HG03342 (cell line): ENCODE results near the gene ZNF440.
"Not testable (repeated sequence)": the region's sequence is repeated elsewhere in the genome, so short reads cannot be mapped to it uniquely, and the experiment has no call there.

ENCODE experiments used
- ATAC-seq: cut with Tn5 transposase; IDR thresholded peaks from one replicate; pipeline ENCODE4 v1.9.1; 2021; ENCODE audit warnings: mild to moderate bottlenecking, moderate library complexity; ENCODE audit not compliant: unreplicated experiment

The ZNF440 gene

DNA sequence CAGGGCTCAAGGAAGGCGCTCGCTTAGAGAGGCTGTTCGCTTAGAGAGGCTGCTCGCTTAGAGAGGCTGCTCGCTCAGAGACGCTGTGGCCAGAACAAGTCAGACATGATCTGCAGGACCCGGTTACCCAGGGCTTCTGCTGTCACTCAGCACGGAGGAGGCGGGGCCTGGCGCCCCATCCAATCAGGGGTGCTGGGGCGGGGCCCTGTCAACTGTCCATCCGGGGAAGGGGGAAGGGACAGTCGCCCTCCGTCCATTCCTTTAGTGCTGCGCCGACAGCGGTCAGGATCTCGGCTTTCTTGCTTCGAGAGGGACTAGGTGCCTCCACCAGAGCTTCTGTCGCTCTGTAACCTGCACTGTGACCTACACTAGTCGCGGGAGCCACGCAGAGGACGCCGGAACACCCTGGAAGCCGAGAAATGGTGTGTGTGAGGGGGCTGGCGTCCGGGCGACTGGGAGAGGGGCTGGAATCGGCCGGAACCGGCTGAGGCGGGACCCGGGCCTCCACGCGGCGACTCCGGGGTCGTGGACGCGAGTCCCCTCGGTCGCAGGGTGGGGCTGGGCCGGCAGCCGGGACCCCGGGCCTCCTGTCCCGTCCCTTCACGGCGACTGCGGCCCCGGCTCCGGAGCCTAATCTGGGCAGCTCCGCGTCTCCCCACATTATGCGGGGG, at the start of gene ZNF440:
Gene ZNF440, plus strand, starts transcription at position 245 of the 671 bp plus-strand sequence. Its CDS starts 175 bp downstream, at position 420.
- ATAC-seq = peak; percentile 99

DNA sequence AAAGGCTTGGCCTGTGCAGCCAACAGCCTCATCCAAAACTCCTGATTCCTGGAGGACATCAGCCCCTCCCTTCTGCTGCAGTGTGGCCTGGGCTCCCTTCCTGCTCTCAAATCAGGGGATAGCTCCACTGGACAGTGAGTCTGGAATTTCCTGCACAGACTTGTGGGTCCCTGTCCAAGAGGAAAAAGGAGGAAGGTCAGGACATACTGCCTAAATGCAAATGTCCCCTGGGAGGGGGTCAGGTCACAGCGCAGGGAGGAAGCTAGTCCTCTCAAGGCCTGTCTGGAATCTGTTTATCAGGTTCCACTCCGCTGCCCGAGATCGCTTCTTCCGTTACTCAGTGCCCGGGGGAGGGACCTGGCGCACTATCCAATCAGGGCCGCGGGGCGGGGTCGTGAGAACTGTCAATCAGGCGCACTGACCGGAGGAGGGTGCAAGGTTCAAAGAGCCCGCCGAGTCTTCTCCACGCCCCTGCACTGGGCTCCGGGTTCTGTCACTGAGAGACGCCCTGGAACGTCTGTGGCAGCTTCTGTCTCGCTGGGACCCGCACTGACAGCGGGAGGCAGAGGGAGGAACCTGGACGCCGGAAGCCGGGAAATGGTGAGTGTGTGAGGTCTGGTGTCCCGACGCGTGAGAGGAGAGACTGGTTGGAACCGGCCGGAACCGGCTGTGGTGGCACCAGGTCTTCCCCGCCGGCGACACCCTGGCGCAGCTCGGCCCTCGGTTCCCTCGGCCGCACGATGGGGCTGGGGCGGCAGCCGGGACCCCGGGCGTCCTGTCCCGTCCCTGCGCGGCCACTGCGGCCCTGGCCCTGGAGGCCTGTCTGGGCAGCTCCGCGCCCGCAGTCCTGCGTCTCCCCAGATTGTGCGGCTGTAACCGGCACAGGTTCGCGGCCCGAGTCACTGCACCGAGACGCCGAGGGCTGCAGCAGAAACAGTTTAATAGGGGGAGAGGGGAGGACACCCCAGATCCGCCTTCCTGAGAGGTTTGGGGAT, 47.2 kb upstream of the ZNF440 start, which contains the start of gene ZNF441:
Gene ZNF441, plus strand, starts transcription at position 404 of the 995 bp plus-strand sequence. Its CDS starts 194 bp downstream, at position 598.
- peak; percentile 90 for ATAC-seq

DNA sequence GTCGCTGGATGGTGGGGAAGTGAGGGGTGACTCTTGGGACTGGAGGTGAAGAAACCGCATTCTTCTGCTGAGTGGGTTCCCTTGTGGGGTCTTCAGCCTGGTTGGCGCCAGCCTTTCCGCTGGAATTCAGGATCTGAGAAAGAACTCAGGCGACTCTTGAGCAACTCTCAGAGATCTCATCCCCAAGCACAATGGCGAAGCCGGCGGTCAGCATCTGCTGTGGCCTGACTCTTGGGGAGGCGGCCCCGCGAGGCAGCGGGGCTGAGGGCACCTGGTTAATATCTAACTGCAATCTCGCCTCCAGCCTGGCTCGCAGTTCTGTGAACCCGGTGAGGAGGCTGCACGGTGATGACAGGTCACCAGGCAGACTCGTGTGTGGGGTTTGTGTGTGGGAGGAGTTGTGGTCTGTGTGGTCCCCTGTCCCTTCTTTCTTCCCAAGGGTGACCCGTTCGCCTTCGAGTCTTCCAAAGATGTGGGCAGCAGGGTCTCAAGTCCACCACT, 46.4 kb upstream of the ZNF440 start:
- ATAC-seq = no peak

DNA sequence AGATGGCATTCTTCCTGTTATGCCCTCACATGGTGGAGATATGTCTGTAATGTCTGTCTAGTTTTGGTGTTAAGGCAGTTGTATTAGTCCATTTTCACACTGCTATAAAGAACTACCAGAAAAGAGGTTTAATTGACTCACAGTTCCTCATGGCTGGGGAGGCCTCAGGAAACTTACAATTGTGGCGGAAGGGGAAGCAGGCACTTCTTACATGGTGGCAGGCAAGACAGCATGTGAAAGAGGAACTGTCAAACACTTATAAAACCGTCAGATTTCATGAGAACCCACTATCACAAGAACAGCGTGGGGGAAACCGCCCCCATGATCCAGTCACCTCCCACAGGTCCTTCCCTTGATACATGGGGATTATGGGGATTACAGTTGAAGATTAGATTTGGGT, 44.1 kb upstream of the ZNF440 start:
- ATAC-seq = no peak

DNA sequence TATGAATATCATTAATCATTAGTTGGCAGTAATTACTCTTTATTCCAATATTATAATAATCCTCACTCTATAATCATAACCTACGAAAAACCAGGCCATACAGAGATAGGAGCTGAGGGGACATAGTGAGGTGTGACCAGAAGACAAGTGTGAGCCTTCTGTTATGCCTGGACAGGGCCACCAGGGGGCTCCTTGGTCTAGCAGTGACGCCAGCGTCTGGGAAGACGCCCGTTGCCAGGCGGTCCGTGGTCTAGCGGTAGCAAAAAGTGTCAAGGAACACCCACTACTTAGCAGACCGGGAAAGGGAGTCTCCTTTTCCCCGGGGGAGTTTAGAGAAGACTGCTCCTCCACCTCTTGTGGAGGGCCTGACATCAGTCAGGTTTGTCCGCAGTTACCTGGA, 42.6 kb upstream of the ZNF440 start:
- ATAC-seq = not testable (repeated sequence)

DNA sequence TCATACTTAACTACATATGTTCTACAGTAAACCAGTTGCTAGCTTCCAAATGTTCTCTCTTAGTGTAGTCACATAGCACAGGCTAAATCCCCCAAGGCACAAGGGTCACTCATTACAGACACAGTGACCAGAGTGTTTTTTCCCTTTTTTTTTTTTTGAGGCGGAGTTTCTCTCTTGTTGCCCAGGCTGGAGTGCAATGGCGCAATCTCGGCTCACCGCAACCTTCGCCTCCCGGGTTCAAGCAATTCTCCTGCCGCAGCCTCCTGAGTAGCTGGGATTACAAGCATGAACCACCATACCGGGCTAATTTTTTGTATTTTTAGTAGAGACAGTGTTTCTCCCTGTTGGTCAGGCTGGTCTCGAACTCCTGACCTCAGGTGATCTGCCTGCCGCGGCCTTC, 37.4 kb upstream of the ZNF440 start:
- ATAC-seq = not testable (repeated sequence)

DNA sequence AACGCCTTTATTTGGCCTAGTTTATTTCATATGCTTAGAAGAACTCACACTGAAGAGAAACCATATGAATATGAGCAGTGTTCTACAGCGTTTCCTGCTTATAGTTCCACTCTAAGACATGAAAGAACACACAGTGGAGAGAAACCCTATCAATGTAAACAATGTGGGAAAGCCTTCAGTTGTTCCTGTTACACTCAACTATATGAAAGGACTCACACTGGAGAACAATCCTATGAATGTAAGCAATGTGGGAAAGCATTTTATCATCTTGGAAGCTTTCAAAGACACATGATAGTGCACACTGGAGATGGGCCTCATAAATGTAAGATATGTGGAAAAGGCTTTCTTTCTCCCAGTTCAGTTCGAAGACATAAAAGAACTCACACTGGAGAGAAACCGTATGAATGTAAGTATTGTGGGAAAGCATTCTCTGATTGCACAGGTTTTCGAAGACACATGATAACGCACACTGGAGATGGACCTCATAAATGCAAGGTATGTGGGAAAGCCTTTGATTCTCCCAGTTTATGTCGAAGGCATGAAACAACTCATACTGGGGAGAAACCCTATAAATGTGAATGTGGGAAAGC, 33.5 kb upstream of the ZNF440 start:
- no peak for ATAC-seq

DNA sequence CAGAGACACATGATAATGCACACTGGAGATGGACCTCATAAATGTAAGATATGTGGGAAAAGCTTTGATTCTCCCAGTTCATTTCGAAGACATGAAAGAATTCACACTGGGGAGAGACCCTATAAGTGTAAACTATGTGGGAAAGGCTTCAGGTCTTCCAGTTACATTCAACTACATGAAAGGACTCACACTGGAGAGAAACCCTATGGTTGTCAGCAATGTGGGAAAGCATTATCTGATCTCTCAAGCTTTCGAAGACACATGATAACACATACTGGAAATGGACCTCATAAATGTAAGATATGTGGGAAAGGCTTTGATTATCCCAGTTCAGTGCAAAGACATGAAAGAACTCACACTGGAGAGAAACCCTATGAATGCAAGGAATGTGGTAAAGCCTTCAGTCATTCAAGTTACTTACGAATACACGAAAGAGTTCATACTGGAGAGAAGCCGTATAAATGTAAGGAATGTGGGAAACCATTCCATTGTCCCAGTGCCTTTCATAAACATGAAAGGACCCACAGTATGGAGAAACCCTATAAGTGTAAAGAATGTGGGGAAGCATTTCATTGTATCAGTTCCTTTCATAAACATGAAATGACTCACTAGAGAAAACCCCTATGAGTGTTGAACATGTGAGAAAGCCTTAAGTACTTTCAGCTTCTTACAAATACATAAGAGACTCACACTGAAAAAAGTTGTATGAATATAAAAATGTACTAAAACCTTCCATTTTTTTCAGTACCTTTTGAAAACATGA, 32.6 kb upstream of the ZNF440 start:
- no peak for ATAC-seq

DNA sequence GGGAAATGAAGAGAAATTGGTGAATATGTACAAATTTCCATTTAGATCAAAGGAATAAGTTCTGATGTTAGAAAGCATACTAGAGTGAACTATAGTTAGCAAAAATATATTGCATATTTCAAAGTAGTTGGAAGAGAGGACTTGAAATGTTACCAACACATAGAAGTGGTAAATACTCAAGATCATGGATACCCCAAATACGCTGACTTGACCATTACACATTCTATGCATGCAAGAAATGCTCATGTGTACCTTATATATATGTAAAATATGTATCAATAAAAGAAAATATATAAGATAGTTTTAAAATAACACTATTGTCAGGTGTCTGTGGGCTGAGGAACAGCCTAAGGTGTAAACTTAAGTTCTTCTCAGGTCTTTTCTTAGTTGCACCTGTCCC, 30.3 kb upstream of the ZNF440 start:
- ATAC-seq = no peak

DNA sequence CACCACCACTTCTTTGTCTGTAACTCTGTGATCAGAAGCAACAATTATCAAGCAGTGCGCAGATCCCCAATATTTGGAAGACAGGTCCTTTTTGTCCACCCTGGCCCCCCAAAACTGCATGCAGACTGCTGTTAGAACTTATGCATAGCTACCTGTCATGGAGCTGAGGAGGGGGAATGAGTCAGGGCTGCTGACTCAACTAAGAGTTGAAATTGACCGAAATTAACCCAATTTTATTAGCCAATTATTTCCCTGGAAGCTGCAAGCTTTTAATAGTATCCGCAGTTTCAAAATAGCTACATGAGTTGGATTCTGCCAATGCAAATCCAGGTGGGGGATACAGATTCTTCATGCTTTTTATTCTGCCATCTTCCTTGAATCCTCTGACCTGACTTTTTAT, 29.7 kb upstream of the ZNF440 start:
- ATAC-seq = no peak

DNA sequence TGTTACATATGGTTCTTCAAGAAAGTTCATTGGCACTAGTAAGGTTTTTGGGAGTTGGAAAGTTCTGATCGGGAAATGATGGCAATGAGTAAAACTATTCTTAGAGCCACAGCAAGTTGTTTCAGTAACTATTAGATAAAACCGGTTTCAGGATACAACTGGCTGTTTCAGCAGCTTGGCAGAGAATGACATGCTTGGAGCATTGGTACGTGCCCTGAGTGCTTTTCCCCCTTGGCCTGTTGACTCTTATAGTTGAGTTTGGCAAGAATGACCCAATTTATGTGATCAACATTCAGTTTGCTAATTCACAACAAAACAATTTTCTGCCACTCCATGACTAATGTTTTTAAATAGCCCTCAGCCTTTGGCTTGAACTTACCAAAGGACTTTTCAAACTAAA, 26.5 kb upstream of the ZNF440 start:
- ATAC-seq = no peak

DNA sequence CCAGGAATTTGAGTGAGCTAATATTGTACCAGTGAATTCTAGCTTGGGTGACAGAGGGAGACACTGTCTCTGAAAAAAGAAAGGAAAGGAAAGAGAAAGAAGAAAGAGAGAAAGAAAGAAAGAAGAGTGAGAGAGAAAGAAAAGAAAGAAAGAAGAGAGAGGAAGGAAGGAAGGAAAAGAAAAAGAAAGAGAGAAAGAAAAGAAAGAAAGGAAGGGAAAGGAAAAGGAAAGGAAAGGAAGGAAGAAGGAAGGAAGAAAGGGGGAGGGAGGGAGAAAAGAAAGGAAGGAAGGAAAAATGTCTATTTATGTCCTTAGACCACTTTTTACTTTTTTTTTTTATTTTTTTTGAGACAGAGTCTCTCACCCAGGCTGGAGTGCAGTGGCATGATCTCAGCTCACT, 21.1 kb upstream of the ZNF440 start:
- no peak for ATAC-seq

DNA sequence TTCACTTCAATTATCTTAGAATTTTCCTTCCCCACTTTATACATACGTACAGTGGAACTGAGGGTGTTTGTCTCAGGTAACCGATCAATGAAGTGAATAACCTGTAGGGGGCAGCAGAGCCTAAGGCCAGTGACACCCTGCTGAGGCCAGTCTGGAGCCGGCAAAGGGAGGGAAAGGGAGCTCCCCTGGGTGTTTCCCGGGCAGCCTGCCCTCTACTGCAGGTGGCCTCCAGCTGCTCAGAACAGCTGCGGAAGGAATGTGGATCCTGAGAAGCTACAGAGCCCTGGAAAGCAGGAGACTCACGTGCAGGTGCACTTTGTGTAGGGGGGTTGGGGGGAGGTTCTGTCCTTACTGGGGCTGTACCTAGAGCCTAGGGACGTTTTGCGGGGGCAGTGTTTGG, 16.6 kb upstream of the ZNF440 start:
- peak; percentile 50 for ATAC-seq

DNA sequence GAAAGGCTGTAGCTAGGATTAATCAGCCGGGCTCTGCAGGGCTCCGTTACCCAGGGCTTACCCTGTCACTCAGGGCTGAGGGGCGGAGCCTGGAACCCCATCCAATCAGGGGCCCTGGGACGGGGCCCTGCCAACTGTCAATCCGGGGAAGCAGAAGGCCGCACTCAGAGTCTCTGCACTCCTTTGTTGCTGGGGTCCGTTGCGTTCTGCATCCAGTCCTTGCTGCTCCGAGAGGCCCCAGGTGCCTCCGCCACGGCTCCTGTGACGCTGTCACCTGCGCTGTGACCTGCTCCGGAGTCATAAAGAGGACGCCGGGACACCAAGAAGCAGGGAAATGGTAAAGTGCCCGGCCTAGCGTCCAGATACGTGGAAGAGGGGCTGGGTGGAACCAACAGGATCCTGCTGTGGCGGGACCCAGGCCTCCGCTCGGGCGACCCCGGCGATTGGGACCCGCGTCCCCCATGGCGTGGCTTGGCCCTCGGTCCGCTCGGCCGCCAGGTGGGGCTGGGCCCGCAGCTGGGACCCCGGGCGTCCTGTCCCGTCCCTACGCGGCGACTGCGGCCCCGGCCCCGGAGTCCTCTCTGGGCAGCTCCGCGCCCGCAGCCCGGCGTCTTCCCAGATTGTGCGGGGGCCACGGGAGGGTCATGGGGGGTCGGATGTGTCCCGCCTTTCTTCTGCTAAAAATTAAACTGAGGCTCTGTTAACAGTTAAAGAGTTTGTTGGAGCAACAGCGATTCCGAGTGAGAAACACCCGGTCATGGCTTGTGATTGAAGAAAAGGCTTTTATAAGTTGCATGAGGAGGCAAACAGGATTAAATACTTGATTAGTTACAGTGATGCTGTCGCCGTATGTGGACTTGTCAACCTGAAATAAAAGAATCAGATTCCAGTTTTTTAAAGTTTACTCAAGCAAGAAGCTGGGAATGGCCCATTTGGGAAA, 15.4 kb upstream of the ZNF440 start, which contains the start of gene ZNF491:
Gene ZNF491, plus strand, starts transcription at position 133 of the 940 bp plus-strand sequence. CDS start 7,431 bp downstream, outside the sequence.
- ATAC-seq = peak; percentile 91

DNA sequence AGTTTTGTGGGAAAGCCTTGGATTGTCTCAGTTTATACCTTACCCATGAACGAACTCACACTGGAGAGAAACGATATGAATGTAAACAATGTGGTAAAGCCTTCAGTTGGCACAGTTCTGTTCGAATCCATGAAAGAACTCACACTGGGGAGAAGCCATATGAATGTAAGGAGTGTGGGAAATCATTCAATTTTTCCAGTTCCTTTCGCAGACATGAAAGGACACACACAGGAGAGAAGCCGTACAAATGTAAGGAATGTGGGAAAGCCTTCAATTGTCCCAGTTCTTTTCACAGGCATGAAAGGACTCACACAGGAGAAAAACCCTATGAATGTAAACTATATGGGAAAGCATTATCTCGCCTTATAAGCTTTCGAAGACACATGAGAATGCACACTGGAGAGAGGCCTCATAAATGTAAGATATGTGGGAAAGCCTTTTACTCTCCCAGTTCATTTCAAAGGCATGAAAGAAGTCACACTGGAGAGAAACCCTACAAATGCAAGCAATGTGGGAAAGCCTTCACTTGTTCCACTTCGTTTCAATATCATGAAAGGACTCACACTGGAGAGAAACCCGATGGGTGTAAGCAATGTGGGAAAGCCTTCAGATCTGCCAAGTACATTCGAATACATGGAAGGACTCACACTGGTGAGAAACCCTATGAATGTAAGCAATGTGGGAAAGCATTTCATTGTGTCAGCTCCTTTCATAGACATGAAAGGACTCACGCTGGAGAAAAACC, 7.5 kb upstream of the ZNF440 start:
- no peak for ATAC-seq

DNA sequence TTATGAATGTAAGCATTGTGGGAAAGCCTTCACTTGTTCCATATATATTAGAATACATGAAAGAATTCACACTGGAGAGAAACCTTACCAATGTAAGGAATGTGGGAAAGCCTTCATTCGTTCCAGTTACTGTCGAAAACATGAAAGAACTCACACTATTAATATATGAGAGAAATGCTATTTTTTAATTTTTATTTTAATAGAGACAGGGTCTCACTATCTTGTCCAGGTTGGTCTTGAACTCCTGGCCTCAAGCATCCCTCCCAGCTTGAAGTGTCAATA, 7.0 kb upstream of the ZNF440 start:
- ATAC-seq = no peak

DNA sequence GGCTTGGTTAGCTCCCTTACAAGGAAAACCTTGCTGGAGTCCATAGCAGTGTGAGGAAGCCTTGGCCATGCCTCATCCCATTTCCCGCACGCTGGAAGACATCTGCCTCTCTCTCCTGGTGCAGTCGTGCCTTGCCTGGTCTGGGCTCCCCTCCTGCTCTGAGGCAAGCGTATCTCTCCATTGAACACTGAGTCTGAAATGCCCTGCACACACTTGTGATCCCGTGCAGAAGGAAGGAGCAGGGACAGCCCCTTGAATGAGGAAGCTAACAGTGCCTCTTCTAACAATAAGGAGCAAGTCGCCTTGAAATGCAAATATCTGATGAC, 407 bp upstream of the ZNF440 start:
- ATAC-seq = no peak

DNA sequence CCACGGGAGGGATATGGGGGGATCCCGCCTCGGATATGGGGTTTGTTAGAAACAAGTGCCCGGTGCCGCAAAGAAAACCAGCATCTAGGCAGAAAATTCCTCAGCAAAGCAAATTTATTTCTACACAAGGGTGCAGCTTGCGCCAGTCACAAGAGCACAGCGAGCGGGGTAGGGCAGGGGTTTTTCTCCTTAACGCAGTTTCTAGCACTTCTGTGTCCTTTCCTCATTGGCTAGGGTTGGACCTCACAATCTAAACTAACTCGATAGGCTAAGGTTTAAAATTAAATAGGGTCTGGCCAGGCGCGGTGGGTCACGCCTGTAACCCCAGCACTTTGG, 595 bp downstream of the ZNF440 start:
- ATAC-seq = no peak

DNA sequence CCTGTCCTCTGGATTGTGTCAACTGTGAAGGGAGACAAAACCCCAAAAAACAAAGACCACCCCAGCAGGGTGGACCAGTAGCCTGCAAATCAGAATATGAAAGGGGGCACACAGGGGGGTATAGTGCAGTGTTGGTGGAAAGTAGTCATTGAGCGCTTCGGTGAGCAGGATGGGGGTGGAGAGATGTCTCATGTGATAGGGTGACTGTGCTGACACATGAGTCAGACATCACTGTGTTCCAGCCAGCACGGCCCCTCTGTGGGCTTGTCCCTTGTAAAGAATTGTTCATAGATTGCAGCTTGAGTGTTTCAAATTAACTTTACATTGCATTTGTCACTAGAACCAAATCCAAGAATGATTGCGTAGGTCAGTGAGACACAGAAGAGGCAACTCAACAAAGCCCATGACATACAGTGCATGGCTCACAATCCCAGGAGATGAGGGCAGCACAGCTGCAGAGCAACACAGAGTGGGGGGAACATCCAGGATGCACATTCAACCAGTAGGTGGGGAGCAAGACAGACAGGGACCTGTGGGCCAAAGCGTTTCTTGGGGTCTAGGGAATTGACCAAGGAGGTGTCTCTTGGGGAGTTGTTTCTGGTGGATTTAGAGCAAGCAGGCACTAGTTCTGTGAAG, 7.5 kb downstream of the ZNF440 start:
- ATAC-seq = no peak
